GM12878 (cell line): ENCODE data around the gene CLCNKB. TPM values are rescaled to one million over a fixed set of nuclear protein-coding genes. Genes with fewer than 3 reads are reported as not detected.

Experiments used
- ATAC-seq: fragments of 200-7000 bp; cut with Tn5 transposase; 3 replicates; pipeline ENCODE4 v1.9.1; 2020; ENCODE audit warnings: mild to moderate bottlenecking, moderate library complexity
- BruUV-seq: library from RNA; stranded (reverse); fragments of 400-500 nt; replicated peaks from 2 replicates; lab custom pipeline; 2021; lab: Mats Ljungman, UMichigan
- CTCF ChIA-PET: fragments of 300-600 bp; sonication (Branson Sonifier 250); formaldehyde crosslinking; extraction: SDS; loops from one replicate; lab custom pipeline; 2021; ENCODE audit warnings: inconsistent platforms; lab: Yijun Ruan, JAX
- POLR2A ChIA-PET: fragments of 350-600 bp; formaldehyde crosslinking; extraction: SDS; loops from one replicate; lab custom pipeline; 2021; ENCODE audit warnings: inconsistent platforms; lab: Charles Lee
- RAD21 ChIA-PET: fragments of 300-600 bp; sonication (Branson Sonifier 250); formaldehyde crosslinking; loops from one replicate; lab custom pipeline; 2023; ENCODE audit warnings: antibody characterized with exemption; ENCODE audit not compliant: unreplicated experiment; lab: Charles Lee
- SMC1A ChIA-PET: fragments of 300-600 bp; sonication (Branson Sonifier 250); formaldehyde crosslinking; loops from one replicate; lab custom pipeline; 2023; ENCODE audit not compliant: unreplicated experiment, uncharacterized antibody; lab: Charles Lee
- DNase-seq: peaks from one replicate; pipeline ENCODE4 v3.0.0-alpha.2; 2011; ENCODE audit warnings: low read depth, low spot score
- FAIRE-seq: peaks from 3 replicates; lab custom pipeline; 2011; peaks lifted over from hg19 to GRCh38; lab: Jason Lieb, UNC
- H2AFZ ChIP-seq: 2 replicates; pipeline ENCODE4 v1.6.0; 2011; ENCODE audit warnings: low read depth, low read length, control low read depth; ENCODE audit not compliant: control insufficient read depth
- H3K27ac ChIP-seq: 2 replicates; pipeline ENCODE4 v1.5.1; 2011; ENCODE audit warnings: control low read depth; ENCODE audit not compliant: control insufficient read depth, insufficient read depth
- H3K27me3 ChIP-seq, 2 experiments: replicated peaks in 1 of 2; 2 replicates each; pipeline versions ENCODE4 v1.6.0 to v1.6.1; 2011; ENCODE audit warnings: low read length in 1 of 2; ENCODE audit not compliant: control insufficient read depth in 2 of 2, insufficient read depth in 2 of 2
- H3K36me3 ChIP-seq, 2 experiments: 2 replicates each; pipeline ENCODE4 v1.5.1; 2011; ENCODE audit warnings: low read length in 1 of 2; ENCODE audit not compliant: control insufficient read depth in 2 of 2, insufficient read depth in 2 of 2
- H3K4me1 ChIP-seq: 2 replicates; pipeline ENCODE4 v1.6.1; 2011; ENCODE audit warnings: mild to moderate bottlenecking, low read length, moderate library complexity, mixed read lengths; ENCODE audit not compliant: control insufficient read depth, insufficient read depth
- H3K4me2 ChIP-seq: 2 replicates; pipeline ENCODE4 v1.6.0; 2011; ENCODE audit warnings: control low read depth; ENCODE audit not compliant: control insufficient read depth, insufficient read depth
- H3K4me3 ChIP-seq: fragments of 200-600 bp; sonication (generic); 2 replicates; pipeline ENCODE4 v1.5.1; 2016
- H3K79me2 ChIP-seq: 2 replicates; pipeline ENCODE4 v1.6.0; 2011; ENCODE audit warnings: low read length; ENCODE audit not compliant: control insufficient read depth, insufficient read depth
- H3K9ac ChIP-seq: 2 replicates; pipeline ENCODE4 v1.8.0; 2011; ENCODE audit warnings: low read length, control low read depth, mixed read lengths; ENCODE audit not compliant: control insufficient read depth, insufficient read depth
- H3K9me3 ChIP-seq: replicated peaks from 3 replicates; pipeline ENCODE4 v1.5.1; 2011; ENCODE audit warnings: mild to moderate bottlenecking, low read length; ENCODE audit not compliant: control insufficient read depth, insufficient read depth
- H4K20me1 ChIP-seq: 2 replicates; pipeline ENCODE4 v1.6.0; 2011; ENCODE audit not compliant: control insufficient read depth, insufficient read depth
- CBX5 ChIP-seq: sonication (generic); IDR thresholded peaks from 2 replicates; pipeline ENCODE4 v1.6.1; 2016; ENCODE audit warnings: low read depth, moderate library complexity, mild to moderate bottlenecking, inconsistent platforms
- E4F1 ChIP-seq: fragments of 450-650 bp; IDR thresholded peaks from 2 replicates; pipeline ENCODE4 v1.6.1; 2018; ENCODE audit warnings: borderline replicate concordance, mild to moderate bottlenecking; ENCODE audit not compliant: partially characterized antibody
- KDM1A ChIP-seq: fragments of 200-600 bp; sonication (generic); IDR thresholded peaks from 2 replicates; pipeline ENCODE4 v1.6.1; 2016; ENCODE audit warnings: borderline replicate concordance
- WGBS: methylation state at CpG from one replicate; pipeline ENCODE4 v1.1.6; 2016; ENCODE audit warnings: low lambda C conversion rate; ENCODE audit not compliant: insufficient replicate concordance, insufficient coverage; ENCODE audit errors: missing lambda C conversion rate; 5-methylcytosine and 5-hydroxymethylcytosine counted together
- in situ Hi-C: fragments of 300-500 bp; cut with MboI; formaldehyde crosslinking; loops from 9 replicates; pipeline ENCODE4 v1.14.3; 2018; ENCODE audit warnings: mixed read lengths
- intact Hi-C: fragments of 100-400 bp; cut with micrococcal nuclease; formaldehyde crosslinking; loops from one replicate; pipeline ENCODE4 v1.14.2; 2022; ENCODE audit not compliant: unreplicated experiment
- polyA plus RNA-seq, 11 experiments: library from polyadenylated mRNA; depleted of rRNA in 4 of 11; unstranded in 6 of 11; stranded (reverse) in 5 of 11; fragments of >200 nt; fragmentation: Nextera tagmentation in 4 of 11; fragmentation: Illumina TruSeq in 1 of 11; extraction: Ambion mirVana in 4 of 11; extraction: Trizol in 1 of 11; gene quantifications; 1 replicate in 1 of 11; 2 replicates in 10 of 11; pipeline versions ENCODE4 v1.2.1 to v1.2.3, GENCODE V29; 2011 to 2016; ENCODE audit warnings: inconsistent platforms in 2 of 11, missing spikeins in 2 of 11, low read depth in 1 of 11
- total RNA-seq, 4 experiments: library from RNA; depleted of rRNA in 3 of 4; stranded (reverse); fragments of >200 nt in 3 of 4; fragmentation: Illumina TruSeq in 1 of 4; extraction: Trizol in 1 of 4; gene quantifications; 2 replicates each; pipeline versions ENCODE4 v1.2.1 to v1.2.3, GENCODE V29; 2013 to 2021

CLCNKB gene
- total and polyA plus RNA-seq, 10 of the 15 experiments (the other 5 are each of a cell fraction or from before 2014, with no cell fraction given) = 0.05 TPM; not detected in 9

GRCh38 chr1:16047791-16048475, 4.4 kb downstream of the CLCNKB start:
- DNase-seq (no peak), ATAC-seq (no peak), FAIRE-seq (no peak)
- Histone ChIP-seq H3K4me2 (no peak overlapping the region), H3K27ac (no peak overlapping the region), H2AFZ (no peak overlapping the region), H3K9ac (no peak overlapping the region), H4K20me1 (no peaks in the 10 kb centered on the region), H3K27me3 (no peaks in the 10 kb centered on the region; a peak in 3 of 4 replicates), H3K36me3 (no peaks in the 10 kb centered on the region), H3K4me3 (no peak overlapping the region), H3K4me1 (no peaks in the 10 kb centered on the region), H3K9me3 (no peaks in the 10 kb centered on the region), H3K79me2 (no peaks in the 10 kb centered on the region)
- in situ Hi-C loops (no loop called here), intact Hi-C loops (no loop called here)
- ChIA-PET CTCF (no interaction called here), SMC1A (interaction anchor here (1.2 kb wide), 2 partner anchors 35 to 37 kb away, joined by 3 to 4 read pairs; no protein-coding TSS in a partner anchor), RAD21 (no interaction called here), POLR2A (no interaction called here)
- WGBS = 72% methylated on average over 14 of the region's 19 CpGs
- BruUV-seq = no TSS peak
- TF ChIP-seq E4F1 = no peak
- no peak for TF ChIP-seq CBX5
- TF ChIP-seq KDM1A = no peak
